K562 (cell line): Measurements from ENCODE around the gene CHAF1A.

Source experiments
- CTCF ChIP-seq, 3 experiments: IDR thresholded peaks in 2 of 3; conservative IDR thresholded peaks in 1 of 3; 2 replicates each; pipeline ENCODE4 v1.5.1; 2011 to 2012; ENCODE audit warnings: low read length in 3 of 3, mild to moderate bottlenecking in 3 of 3, control low read depth in 2 of 3, improper control_type of control experiment in 1 of 3, inconsistent platforms in 1 of 3, low read depth in 1 of 3, mixed read lengths in 1 of 3, moderate library complexity in 1 of 3; ENCODE audit not compliant: insufficient read depth in 2 of 3
- ELF1 ChIP-seq: fragments of 200-800 bp; sonication (Bioruptor generic); IDR thresholded peaks from 2 replicates; pipeline ENCODE4 v1.6.1; 2016; ENCODE audit warnings: missing genetic modification characterization, missing compliant biosample characterization
- JUN ChIP-seq, 2 experiments: sonication (generic) in 1 of 2; formaldehyde crosslinking in 1 of 2; IDR thresholded peaks; 2 replicates each; pipeline versions ENCODE4 v1.6.1 to v1.8.0; 2012 to 2022; ENCODE audit warnings: borderline replicate concordance in 2 of 2, mild to moderate bottlenecking in 2 of 2, improper control_type of control experiment in 1 of 2, low read depth in 1 of 2, low read length in 1 of 2, missing genetic modification reagents in 1 of 2
- JUND ChIP-seq, 2 experiments: IDR thresholded peaks; 2 replicates in 1 of 2; 3 replicates in 1 of 2; pipeline ENCODE4 v1.6.1; 2011; ENCODE audit warnings: borderline replicate concordance in 2 of 2, low read depth in 2 of 2, low read length in 2 of 2, improper control_type of control experiment in 1 of 2, missing biosample characterization in 1 of 2, missing genetic modification characterization in 1 of 2, missing genetic modification reagents in 1 of 2
- NCOA6 ChIP-seq: fragments of 450-650 bp; IDR thresholded peaks from 2 replicates; pipeline ENCODE4 v1.6.1; 2017; ENCODE audit warnings: mild to moderate bottlenecking
- PHF8 ChIP-seq: fragments of 200-600 bp; sonication (generic); IDR thresholded peaks from 2 replicates; pipeline ENCODE4 v1.6.1; 2012; ENCODE audit warnings: mixed run types, mild to moderate bottlenecking, inconsistent platforms, low read length, moderate library complexity, borderline replicate concordance
- RAD51 ChIP-seq: fragments of 450-650 bp; IDR thresholded peaks from 2 replicates; pipeline ENCODE4 v1.7.1; 2016; ENCODE audit warnings: low read depth, mild to moderate bottlenecking, borderline replicate concordance
- ZNF445 ChIP-seq: fragments of 250-450 bp; sonication (Bioruptor Pico); IDR thresholded peaks from 2 replicates; pipeline ENCODE4 v1.4.0; 2020; ENCODE audit warnings: low read depth, mild to moderate bottlenecking, moderate library complexity
- ZNF583 ChIP-seq: fragments of 250-450 bp; sonication (Bioruptor Pico); IDR thresholded peaks from 2 replicates; pipeline ENCODE4 v1.4.0; 2020

- TF ChIP-seq ZNF445 (CRISPR knock-in tag) (no peak), PHF8 (no peak), RAD51 (no peak), ZNF583 (CRISPR knock-in tag) (no peak), CTCF (IDR thresholded peaks at IDR 0.05 in 2 of 3, conservative IDR thresholded peaks at IDR 0.05 in 1 of 3; ENCODE audit: insufficient read depth in 2 of 3, low read depth in 1 of 3, low read length in 3 of 3) (no peak), JUND (IDR thresholded peaks at IDR 0.05; ENCODE audit: borderline replicate concordance, low read depth, low read length) (no peak), JUND (tag; IDR thresholded peaks at IDR 0.05; ENCODE audit: borderline replicate concordance, low read depth, low read length) (no peak), JUN (IDR thresholded peaks at IDR 0.05; ENCODE audit: borderline replicate concordance, low read depth, low read length) (no peak), JUN (CRISPR knock-in tag; IDR thresholded peaks at IDR 0.05; ENCODE audit: borderline replicate concordance) (no peak), NCOA6 (no peak), ELF1 (tag) (no peak)
Measured at GRCh38 chr19:4449022-4449638, 46.7 kb downstream of the CHAF1A start.
